Measurements from ENCODE around the gene SHC2. TPM values are rescaled to one million over a fixed set of nuclear protein-coding genes. Genes with fewer than 3 reads are reported as not detected.

SHC2 gene
- total and polyA plus RNA-seq, 2 of the 8 experiments (the other 6 are each of a cell fraction or from before 2014, with no cell fraction given): 4.4 to 7.3 TPM

GRCh38 chr19:418761-419671, 41.8 kb downstream of the SHC2 start (continued):
- no peak for TF ChIP-seq TEAD4 (IDR thresholded peaks at IDR 0.05; ENCODE audit: low read depth, low read length)
- TF ChIP-seq RXRA (IDR thresholded peaks at IDR 0.05; ENCODE audit: insufficient read depth, low read depth, low read length): no peak
- TF ChIP-seq SRF (IDR thresholded peaks at IDR 0.05; ENCODE audit: low read depth, low read length): no peak
- no peak for TF ChIP-seq CREB1 (IDR thresholded peaks at IDR 0.05)
- TF ChIP-seq CBX5 (IDR thresholded peaks at IDR 0.05; ENCODE audit: low read depth, low read length): no peak

Data from H1 (cell line).